Transverse colon (tissue), 3 donors: ENCODE data around the gene ZNF100.

Experiments
- EP300 ChIP-seq: sonication (generic); formaldehyde crosslinking; IDR thresholded peaks from one replicate; pipeline ENCODE4 v1.6.1; 2017; ENCODE audit warnings: antibody characterized with exemption, low read depth
- TF ChIP-seq, protein P1 (sequence below), 5 experiments: fragments of 200-600 bp in 3 of 5; fragments of 450-650 bp in 2 of 5; sonication (generic) in 3 of 5; IDR thresholded peaks; 1 replicate in 2 of 5; 2 replicates in 3 of 5; pipeline ENCODE4 v1.5.1; 2016 to 2017; ENCODE audit warnings: antibody characterized with exemption in 5 of 5, inconsistent platforms in 3 of 5, mild to moderate bottlenecking in 2 of 5, moderate library complexity in 1 of 5

- TF ChIP-seq, protein P1, sequence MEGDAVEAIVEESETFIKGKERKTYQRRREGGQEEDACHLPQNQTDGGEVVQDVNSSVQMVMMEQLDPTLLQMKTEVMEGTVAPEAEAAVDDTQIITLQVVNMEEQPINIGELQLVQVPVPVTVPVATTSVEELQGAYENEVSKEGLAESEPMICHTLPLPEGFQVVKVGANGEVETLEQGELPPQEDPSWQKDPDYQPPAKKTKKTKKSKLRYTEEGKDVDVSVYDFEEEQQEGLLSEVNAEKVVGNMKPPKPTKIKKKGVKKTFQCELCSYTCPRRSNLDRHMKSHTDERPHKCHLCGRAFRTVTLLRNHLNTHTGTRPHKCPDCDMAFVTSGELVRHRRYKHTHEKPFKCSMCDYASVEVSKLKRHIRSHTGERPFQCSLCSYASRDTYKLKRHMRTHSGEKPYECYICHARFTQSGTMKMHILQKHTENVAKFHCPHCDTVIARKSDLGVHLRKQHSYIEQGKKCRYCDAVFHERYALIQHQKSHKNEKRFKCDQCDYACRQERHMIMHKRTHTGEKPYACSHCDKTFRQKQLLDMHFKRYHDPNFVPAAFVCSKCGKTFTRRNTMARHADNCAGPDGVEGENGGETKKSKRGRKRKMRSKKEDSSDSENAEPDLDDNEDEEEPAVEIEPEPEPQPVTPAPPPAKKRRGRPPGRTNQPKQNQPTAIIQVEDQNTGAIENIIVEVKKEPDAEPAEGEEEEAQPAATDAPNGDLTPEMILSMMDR (IDR thresholded peaks at IDR 0.05): peak; percentile 36 to 59 (median 57)
- no peak for TF ChIP-seq EP300
Observed at GRCh38 chr19:21698215-21698614, 69.2 kb downstream of the ZNF100 start.
